HG03175 (cell line): ENCODE results near the gene SNCAIP.

Experiments
- ATAC-seq: cut with Tn5 transposase; IDR thresholded peaks from one replicate; pipeline ENCODE4 v1.9.1; 2021; ENCODE audit warnings: mild to moderate bottlenecking, moderate library complexity; ENCODE audit not compliant: unreplicated experiment

SNCAIP gene

GRCh38 chr5:122392224-122392623, 80.2 kb downstream of the SNCAIP start:
- no peak for ATAC-seq

GRCh38 chr5:122392824-122393223, 80.8 kb downstream of the SNCAIP start:
- no peak for ATAC-seq

- ATAC-seq, result no peak
Observed at GRCh38 chr5:122394284-122394930, 82.4 kb downstream of the SNCAIP start.

- ATAC-seq, result no peak
Observed at GRCh38 chr5:122398016-122398415, 86.0 kb downstream of the SNCAIP start.

GRCh38 chr5:122400341-122400740, 88.3 kb downstream of the SNCAIP start:
- no peak for ATAC-seq

GRCh38 chr5:122400938-122401337, 88.9 kb downstream of the SNCAIP start:
- ATAC-seq, result no peak

GRCh38 chr5:122401976-122402725, 90.1 kb downstream of the SNCAIP start:
- ATAC-seq, result no peak

- ATAC-seq, result no peak
Observed at GRCh38 chr5:122402955-122403685, 91.1 kb downstream of the SNCAIP start.

- no peak for ATAC-seq
Observed at GRCh38 chr5:122404018-122404417, 92.0 kb downstream of the SNCAIP start.

- ATAC-seq, result no peak
Observed at GRCh38 chr5:122404653-122405362, 92.8 kb downstream of the SNCAIP start.

- ATAC-seq, result no peak
Observed at GRCh38 chr5:122405751-122406150, 93.7 kb downstream of the SNCAIP start.

- no peak for ATAC-seq
Observed at GRCh38 chr5:122406181-122406580, 94.1 kb downstream of the SNCAIP start.

- no peak for ATAC-seq
Observed at GRCh38 chr5:122408592-122409224, 96.7 kb downstream of the SNCAIP start.

- ATAC-seq, result no peak
Observed at GRCh38 chr5:122412966-122413365, 100.9 kb downstream of the SNCAIP start.

GRCh38 chr5:122413722-122414121, 101.7 kb downstream of the SNCAIP start:
- ATAC-seq, result no peak

- ATAC-seq, result peak; percentile 89
Observed at GRCh38 chr5:122415030-122415800, 103.2 kb downstream of the SNCAIP start.

GRCh38 chr5:122415801-122416120, 103.7 kb downstream of the SNCAIP start:
- no peak for ATAC-seq

GRCh38 chr5:122419142-122419894, 107.3 kb downstream of the SNCAIP start:
- no peak for ATAC-seq

GRCh38 chr5:122420091-122420490, 108.1 kb downstream of the SNCAIP start:
- no peak for ATAC-seq
